ENCODE data around the gene IFIT1B.
"Not testable (repeated sequence)": the region's sequence is repeated elsewhere in the genome, so short reads cannot be mapped to it uniquely, and the experiment has no call there.

The IFIT1B gene

DNA sequence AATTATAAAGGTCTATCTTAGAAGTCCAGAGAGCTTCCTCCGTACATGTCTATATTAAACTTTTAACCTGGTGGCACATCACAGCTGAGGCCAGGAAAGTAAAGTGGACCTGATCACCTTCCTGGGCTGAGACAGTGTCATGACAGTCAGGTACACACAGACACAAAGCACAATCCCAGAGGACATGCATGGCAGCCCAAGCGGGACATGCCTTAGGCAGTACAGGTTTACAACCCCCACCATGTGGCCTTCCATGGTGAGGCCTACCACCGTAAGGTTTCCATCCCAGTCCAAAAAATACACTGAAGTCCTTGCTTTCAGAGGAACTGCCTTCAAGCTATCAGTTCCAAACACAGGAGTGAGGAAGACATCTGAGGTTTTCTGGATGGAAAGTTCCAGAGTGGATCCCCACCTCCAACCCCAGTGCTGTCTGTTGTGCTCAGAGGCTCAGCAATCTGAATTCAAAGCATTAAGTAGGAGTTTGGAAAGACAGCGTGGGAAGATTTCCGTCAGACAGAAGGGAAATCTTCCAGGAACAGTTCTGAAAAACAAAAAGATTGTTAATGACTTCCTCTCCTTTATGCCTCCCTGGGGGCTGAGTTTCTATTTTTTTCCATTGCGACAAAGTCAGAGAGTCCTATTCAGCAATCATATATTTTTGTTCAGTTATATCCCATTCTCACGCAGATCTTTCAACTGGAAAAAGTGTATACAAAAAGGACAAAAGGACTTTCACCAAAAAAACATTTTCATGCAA lies 30.0 kb upstream of the IFIT1B start:
- CTCF ChIA-PET: interaction anchor here (1.5 to 1.6 kb wide), 2 partner anchors 22 to 217 kb away, joined by 4 to 7 read pairs; no protein-coding TSS in a partner anchor
- DNase-seq (ENCODE audit: low read depth, low spot score): no peak
- POLR2A ChIA-PET: no interaction called here

DNA sequence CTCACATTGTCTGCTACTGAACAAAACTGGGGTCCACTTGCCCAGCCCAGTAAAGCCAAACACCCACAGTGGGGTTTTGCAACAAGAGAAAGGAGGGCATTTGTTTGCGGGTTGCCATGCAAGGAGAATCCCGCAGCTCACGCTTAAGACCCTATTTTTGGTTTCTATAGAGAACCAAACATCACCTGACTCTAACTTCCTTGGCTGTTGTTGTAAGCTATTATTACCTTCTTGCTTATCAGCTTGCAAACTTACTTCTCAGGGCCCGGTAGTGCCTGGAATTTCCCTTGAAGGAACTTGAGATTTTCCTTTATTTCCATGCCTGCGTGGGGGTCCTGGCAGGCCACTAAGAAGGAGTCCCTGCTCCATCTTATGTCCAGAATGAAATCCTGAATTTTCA lies 29.4 kb upstream of the IFIT1B start:
- POLR2A ChIA-PET: no interaction called here
- CTCF ChIA-PET: interaction anchor here (0.6 to 0.9 kb wide), 2 partner anchors 13 to 21 kb away, joined by 3 read pairs; no protein-coding TSS in a partner anchor
- no peak overlapping the region for H3K4me3 ChIP-seq (ENCODE audit: low read depth, low read length)
- no peak for DNase-seq (ENCODE audit: low read depth, low spot score)
- TF ChIP-seq, protein P1, sequence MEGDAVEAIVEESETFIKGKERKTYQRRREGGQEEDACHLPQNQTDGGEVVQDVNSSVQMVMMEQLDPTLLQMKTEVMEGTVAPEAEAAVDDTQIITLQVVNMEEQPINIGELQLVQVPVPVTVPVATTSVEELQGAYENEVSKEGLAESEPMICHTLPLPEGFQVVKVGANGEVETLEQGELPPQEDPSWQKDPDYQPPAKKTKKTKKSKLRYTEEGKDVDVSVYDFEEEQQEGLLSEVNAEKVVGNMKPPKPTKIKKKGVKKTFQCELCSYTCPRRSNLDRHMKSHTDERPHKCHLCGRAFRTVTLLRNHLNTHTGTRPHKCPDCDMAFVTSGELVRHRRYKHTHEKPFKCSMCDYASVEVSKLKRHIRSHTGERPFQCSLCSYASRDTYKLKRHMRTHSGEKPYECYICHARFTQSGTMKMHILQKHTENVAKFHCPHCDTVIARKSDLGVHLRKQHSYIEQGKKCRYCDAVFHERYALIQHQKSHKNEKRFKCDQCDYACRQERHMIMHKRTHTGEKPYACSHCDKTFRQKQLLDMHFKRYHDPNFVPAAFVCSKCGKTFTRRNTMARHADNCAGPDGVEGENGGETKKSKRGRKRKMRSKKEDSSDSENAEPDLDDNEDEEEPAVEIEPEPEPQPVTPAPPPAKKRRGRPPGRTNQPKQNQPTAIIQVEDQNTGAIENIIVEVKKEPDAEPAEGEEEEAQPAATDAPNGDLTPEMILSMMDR (IDR thresholded peaks at IDR 0.05; ENCODE audit: insufficient read depth, low read length, missing control alignments): no peak

More for the DNA sequence above, 30.0 kb upstream of the IFIT1B start:
- no peak overlapping the region for H3K4me3 ChIP-seq (ENCODE audit: low read depth, low read length)
- TF ChIP-seq, protein P1 (IDR thresholded peaks at IDR 0.05; ENCODE audit: insufficient read depth, low read length, missing control alignments): no peak

DNA sequence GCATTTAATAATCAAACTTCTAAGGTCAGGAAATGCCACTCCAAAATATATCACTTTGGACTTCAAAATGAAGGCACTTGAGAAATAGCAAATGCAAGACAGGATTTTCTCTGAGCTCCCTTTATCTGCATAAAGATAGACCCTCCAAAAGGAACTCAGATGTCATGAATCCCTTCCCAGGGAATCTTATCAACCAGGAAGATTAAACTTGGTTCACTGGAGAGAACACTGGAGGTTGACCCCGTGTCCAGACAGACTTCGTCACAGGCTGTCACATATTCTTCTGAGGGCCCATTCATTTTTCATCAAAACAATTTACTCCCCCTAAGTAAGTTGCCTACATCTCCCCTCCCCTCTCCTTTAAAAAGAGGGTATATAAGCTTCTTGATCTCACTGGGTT lies 28.9 kb upstream of the IFIT1B start:
- TF ChIP-seq, protein P1 (IDR thresholded peaks at IDR 0.05; ENCODE audit: insufficient read depth, low read length, missing control alignments): no peak
- CTCF ChIA-PET: interaction anchor here (0.6 to 0.9 kb wide), 2 partner anchors 13 to 20 kb away, joined by 3 read pairs; no protein-coding TSS in a partner anchor

DNA sequence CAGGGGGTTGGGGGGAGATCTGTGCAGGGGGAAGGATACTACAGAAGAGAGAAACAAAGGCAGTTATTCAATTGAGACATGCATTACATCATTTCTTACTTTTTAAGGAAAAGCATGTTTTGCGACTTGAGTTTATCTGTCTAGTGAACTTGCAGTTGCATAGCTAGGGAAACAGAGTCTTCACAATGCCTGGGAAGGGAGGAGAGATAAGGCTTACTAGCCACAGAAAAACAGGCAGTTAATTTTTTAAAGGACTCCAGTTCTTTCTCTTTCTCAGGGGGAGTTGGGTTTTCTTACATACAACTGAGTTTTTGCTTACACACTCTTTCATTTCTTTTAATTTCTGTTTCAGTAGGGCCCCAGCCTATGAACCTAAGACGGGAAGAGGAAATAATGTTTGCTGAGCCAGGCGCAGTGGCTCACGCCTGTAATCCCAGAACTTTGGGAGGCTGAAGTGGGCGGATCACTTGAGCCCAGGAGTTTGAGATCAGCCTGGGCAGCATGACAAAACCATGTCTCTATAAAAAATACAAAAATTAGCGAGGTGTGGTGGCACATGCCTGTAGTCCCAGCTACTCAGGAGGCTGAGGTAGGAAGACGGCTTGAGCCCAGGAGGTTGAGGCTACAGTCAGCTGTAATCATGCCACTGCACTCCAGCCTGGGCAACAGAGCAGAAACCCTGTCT lies 27.1 kb upstream of the IFIT1B start:
- DNase-seq (ENCODE audit: low read depth, low spot score); H3K4me3 ChIP-seq (ENCODE audit: low read depth, low read length): not testable (repeated sequence)
- ChIA-PET POLR2A (interaction anchor here (2.1 kb wide), 1 partner anchor 19 kb away, joined by 9 read pairs; no protein-coding TSS in a partner anchor), CTCF (interaction anchor here (1.1 to 3.1 kb wide), 2 partner anchors 7 to 18 kb away, joined by 4 to 24 read pairs; no protein-coding TSS in a partner anchor)

More for the DNA sequence above, 28.9 kb upstream of the IFIT1B start:
- no peak overlapping the region for H3K4me3 ChIP-seq (ENCODE audit: low read depth, low read length)
- POLR2A ChIA-PET: no interaction called here
- DNase-seq (ENCODE audit: low read depth, low spot score): no peak

DNA sequence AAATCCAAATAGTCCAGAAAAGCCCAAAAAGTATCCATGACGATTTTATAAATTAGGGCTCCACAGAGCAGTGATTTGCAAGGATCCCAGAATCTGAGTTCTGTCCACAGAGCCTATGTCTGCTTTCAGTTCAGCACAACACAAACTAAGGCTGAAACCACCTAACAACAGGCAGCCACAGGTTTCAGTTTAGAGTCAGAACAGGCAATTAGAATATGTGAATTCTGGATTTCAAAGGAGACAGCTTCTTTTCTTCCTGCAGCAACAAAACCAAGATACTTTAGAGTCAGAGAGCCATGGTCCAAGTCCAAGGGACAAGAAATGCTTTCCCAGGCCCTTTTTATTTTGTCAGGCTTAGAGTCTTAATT lies 26.5 kb upstream of the IFIT1B start:
- CTCF ChIA-PET: interaction anchor here (1.1 to 3.1 kb wide), 2 partner anchors 8 to 17 kb away, joined by 4 to 24 read pairs; no protein-coding TSS in a partner anchor
- no peak for DNase-seq (ENCODE audit: low read depth, low spot score)
- H3K4me3 ChIP-seq (ENCODE audit: low read depth, low read length): peak overlapping the region; percentile 6; the same call in 1 of the 2 replicates
- TF ChIP-seq, protein P1 (IDR thresholded peaks at IDR 0.05; ENCODE audit: insufficient read depth, low read length, missing control alignments): no peak
- POLR2A ChIA-PET: interaction anchor here (0.8 to 2.1 kb wide), 4 partner anchors 8 to 89 kb away, joined by 3 to 9 read pairs (median 4); no protein-coding TSS in a partner anchor

DNA sequence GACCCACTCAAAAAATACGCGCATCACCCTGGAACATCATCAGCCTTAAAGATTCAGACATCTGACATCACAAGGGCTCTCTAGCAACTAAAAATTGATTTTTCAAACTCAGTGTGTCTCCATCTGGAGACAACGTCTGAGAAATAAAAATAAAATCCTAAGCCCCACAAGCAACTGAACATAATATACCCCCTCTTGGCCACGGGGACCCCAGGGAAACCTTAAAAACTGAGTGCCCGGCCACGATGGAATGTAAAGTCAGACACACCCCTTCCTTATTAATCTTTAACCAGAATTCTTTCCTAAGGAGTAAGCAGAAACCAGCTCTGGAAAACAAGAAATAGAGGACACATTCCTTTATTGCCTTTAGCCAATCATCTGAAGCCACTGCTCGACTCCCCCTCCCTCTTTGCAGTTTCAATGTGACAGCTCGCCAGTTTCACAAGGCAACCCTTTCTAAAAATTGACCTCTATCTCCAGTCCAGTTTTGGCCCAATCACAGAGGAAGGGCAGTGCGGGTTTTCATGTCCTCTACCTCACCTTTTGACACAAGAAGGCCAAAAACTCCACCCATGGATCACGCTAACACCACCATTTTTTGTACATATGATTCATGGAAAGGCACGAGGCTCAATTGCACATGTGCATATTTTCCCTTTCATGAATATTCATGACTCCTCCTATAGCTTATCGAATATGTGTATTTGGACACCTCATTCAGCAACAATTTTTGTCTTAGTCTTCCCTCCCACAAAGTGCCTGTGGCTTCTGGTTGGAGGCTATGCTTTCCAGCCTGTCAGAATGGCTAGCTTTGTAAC lies 25.9 kb upstream of the IFIT1B start:
- ChIA-PET POLR2A (interaction anchor here (0.8 to 2.1 kb wide), 6 partner anchors 8 to 90 kb away, joined by 3 to 9 read pairs (median 4); partner anchors contain the start of gene IFIT2), CTCF (interaction anchor here (0.7 to 3.1 kb wide), 5 partner anchors 9 to 20 kb away, joined by 3 to 24 read pairs (median 3); no protein-coding TSS in a partner anchor)
- peak; percentile 94 for DNase-seq (ENCODE audit: low read depth, low spot score)
- H3K4me3 ChIP-seq (ENCODE audit: low read depth, low read length): peak overlapping the region; percentile 42
- TF ChIP-seq, protein P1 (IDR thresholded peaks at IDR 0.05; ENCODE audit: insufficient read depth, low read length, missing control alignments): no peak

All from AG04449 (cell line).